Measurements from ENCODE around the gene PPP3R1. TPM values are rescaled to one million over a fixed set of nuclear protein-coding genes. Genes with fewer than 3 reads are reported as not detected.

The PPP3R1 gene
- total and polyA plus RNA-seq, 2 donors (not counting 3 experiments of a cell fraction or from before 2014, with no cell fraction given), result 8.4 to 62.2 TPM

GRCh38 chr2:68182902-68183301, 69.4 kb downstream of the PPP3R1 start:
- no peaks in the 10 kb centered on the region for H3K9me3 ChIP-seq (replicated peaks; ENCODE audit: control insufficient read depth, insufficient read depth, low read length)
- TF ChIP-seq, protein P1, sequence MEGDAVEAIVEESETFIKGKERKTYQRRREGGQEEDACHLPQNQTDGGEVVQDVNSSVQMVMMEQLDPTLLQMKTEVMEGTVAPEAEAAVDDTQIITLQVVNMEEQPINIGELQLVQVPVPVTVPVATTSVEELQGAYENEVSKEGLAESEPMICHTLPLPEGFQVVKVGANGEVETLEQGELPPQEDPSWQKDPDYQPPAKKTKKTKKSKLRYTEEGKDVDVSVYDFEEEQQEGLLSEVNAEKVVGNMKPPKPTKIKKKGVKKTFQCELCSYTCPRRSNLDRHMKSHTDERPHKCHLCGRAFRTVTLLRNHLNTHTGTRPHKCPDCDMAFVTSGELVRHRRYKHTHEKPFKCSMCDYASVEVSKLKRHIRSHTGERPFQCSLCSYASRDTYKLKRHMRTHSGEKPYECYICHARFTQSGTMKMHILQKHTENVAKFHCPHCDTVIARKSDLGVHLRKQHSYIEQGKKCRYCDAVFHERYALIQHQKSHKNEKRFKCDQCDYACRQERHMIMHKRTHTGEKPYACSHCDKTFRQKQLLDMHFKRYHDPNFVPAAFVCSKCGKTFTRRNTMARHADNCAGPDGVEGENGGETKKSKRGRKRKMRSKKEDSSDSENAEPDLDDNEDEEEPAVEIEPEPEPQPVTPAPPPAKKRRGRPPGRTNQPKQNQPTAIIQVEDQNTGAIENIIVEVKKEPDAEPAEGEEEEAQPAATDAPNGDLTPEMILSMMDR (IDR thresholded peaks at IDR 0.05; ENCODE audit: extremely low read depth in 1 of 2, insufficient read depth in 1 of 2, low read depth in 1 of 2, low read length in 2 of 2), result no peak
- TF ChIP-seq FOS (IDR thresholded peaks at IDR 0.05; ENCODE audit: borderline replicate concordance, insufficient read depth, low read length) (no peak), JUN (IDR thresholded peaks at IDR 0.05; ENCODE audit: borderline replicate concordance, insufficient read depth, insufficient read length, low read depth) (no peak), POLR2A (IDR thresholded peaks at IDR 0.05; ENCODE audit: low read depth, low read length) (no peak), POLR2AphosphoS5 (IDR thresholded peaks at IDR 0.05; ENCODE audit: insufficient read depth, low read depth, low read length) (no peak), GATA2 (IDR thresholded peaks at IDR 0.05; ENCODE audit: insufficient read depth, insufficient read length, low read depth, low read length) (no peak), MYC (IDR thresholded peaks at IDR 0.05; ENCODE audit: low read depth, low read length) (no peak), EZH2 (IDR thresholded peaks at IDR 0.05; ENCODE audit: borderline replicate concordance, low read depth, low read length, severe bottlenecking) (no peak)
- TF ChIP-seq, protein P2, sequence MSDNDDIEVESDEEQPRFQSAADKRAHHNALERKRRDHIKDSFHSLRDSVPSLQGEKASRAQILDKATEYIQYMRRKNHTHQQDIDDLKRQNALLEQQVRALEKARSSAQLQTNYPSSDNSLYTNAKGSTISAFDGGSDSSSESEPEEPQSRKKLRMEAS (IDR thresholded peaks at IDR 0.05; ENCODE audit: insufficient read depth, insufficient read length), result no peak
- peaks cover 25% of the 10 kb centered on the region for H3K79me2 ChIP-seq (ENCODE audit: control insufficient read depth, insufficient read depth, low read length)
- DNase-seq (ENCODE audit: low read depth, low spot score) (no peak), FAIRE-seq (no peak)
- POLR2A ChIA-PET, result no interaction called here
- no peak overlapping the region for H3K4me2 ChIP-seq (ENCODE audit: insufficient read depth, low read length)
- CTCF ChIA-PET, result interaction anchor here (1.0 to 1.6 kb wide), 2 partner anchors 8 to 12 kb away, joined by 3 to 4 read pairs; no protein-coding TSS in a partner anchor
- H3K27ac ChIP-seq (ENCODE audit: insufficient read depth, low read depth, low read length), result no peak overlapping the region
- no TSS peak for BruUV-seq (replicated peaks)
- no peaks in the 10 kb centered on the region for H3K27me3 ChIP-seq (ENCODE audit: control insufficient read depth in 2 of 2, insufficient read depth in 2 of 2, low read length in 2 of 2)
- H3K4me3 ChIP-seq (replicated peaks in 1 of 3; ENCODE audit: insufficient read depth in 1 of 3, low read depth in 1 of 3, low read length in 3 of 3), result no peak overlapping the region
- no peaks in the 10 kb centered on the region for H3K4me1 ChIP-seq (ENCODE audit: control insufficient read depth, extremely low read depth, insufficient read depth, low read length)
- H3K36me3 ChIP-seq (ENCODE audit: control insufficient read depth in 2 of 2, extremely low read depth in 1 of 2, insufficient read depth in 2 of 2, low read length in 2 of 2), result peaks cover 10 to 19% of the 10 kb centered on the region in 2 experiments
- intact Hi-C loops (cut with micrococcal nuclease), result no loop called here
- no peak overlapping the region for H2AFZ ChIP-seq (ENCODE audit: low read depth, low read length)
- dilution Hi-C loops (cut with MboI; ENCODE audit: extremely low pct_ligation_motif_present, low sequenced_read_pairs), result no loop called here
- H3K9ac ChIP-seq (replicated peaks; ENCODE audit: extremely low read depth, insufficient read depth, low read length), result no peak overlapping the region
- no peaks in the 10 kb centered on the region for H3K9me1 ChIP-seq (replicated peaks; ENCODE audit: control insufficient read depth, extremely low read depth, insufficient read depth, low read length)
- H4K20me1 ChIP-seq (replicated peaks; ENCODE audit: control insufficient read depth, extremely low read depth, insufficient read depth, low read length), result peaks cover 3% of the 10 kb centered on the region

All from endothelial cell of umbilical vein (primary cell).